ENCODE data around the gene ZNF511.

DNA sequence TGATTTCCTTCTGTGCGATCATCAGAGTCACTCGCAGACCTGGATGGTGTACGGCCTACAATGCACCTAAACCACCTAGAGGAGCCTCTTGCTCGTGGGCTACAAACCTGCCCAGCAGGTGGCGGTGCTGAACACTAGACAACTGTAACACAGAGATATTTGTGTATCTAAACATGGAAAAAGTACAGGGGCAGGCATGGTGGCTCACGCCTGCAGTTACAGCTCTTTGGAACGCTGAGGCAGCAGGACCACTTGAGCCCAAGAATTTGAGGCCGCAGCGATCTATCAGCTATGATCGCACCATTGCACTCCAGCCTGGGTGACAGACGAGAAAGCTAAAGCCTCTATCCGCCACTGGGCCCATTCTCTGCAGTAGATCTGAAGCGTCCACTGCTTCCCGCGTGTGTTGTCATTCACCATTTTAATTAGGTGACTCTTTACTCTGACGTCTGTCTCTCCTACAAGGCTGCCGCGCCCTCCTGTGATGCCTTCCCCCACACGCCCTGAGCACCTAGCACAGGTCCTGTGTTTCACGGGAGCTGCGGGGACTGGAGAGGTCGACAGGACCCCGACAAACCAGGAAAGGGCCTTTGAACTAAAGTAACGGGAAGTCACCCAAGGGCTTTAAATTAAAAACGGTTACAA is 816 bp upstream of the ZNF511 start:
- TF ChIP-seq, protein P1, sequence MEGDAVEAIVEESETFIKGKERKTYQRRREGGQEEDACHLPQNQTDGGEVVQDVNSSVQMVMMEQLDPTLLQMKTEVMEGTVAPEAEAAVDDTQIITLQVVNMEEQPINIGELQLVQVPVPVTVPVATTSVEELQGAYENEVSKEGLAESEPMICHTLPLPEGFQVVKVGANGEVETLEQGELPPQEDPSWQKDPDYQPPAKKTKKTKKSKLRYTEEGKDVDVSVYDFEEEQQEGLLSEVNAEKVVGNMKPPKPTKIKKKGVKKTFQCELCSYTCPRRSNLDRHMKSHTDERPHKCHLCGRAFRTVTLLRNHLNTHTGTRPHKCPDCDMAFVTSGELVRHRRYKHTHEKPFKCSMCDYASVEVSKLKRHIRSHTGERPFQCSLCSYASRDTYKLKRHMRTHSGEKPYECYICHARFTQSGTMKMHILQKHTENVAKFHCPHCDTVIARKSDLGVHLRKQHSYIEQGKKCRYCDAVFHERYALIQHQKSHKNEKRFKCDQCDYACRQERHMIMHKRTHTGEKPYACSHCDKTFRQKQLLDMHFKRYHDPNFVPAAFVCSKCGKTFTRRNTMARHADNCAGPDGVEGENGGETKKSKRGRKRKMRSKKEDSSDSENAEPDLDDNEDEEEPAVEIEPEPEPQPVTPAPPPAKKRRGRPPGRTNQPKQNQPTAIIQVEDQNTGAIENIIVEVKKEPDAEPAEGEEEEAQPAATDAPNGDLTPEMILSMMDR (IDR thresholded peaks at IDR 0.05) = peak; percentile 75
- no peak for TF ChIP-seq EZH2 (IDR thresholded peaks at IDR 0.05; ENCODE audit: borderline replicate concordance, insufficient read depth, low read depth, low read length, poor library complexity, severe bottlenecking)
